HG03103 (cell line): ENCODE measurements around the gene SETSIP.
"Not testable (repeated sequence)": the region's sequence is repeated elsewhere in the genome, so short reads cannot be mapped to it uniquely, and the experiment has no call there.

ENCODE experiments used
- ATAC-seq: cut with Tn5 transposase; IDR thresholded peaks from one replicate; pipeline ENCODE4 v1.9.1; 2021; ENCODE audit warnings: low read depth; ENCODE audit not compliant: unreplicated experiment

Gene SETSIP

GRCh38 chr1:92075311-92075710 is at the start of gene SETSIP:
SETSIP (minus strand) TSS chr1:92075411; CDS start chr1:92075411, 0 bp downstream.
- no peak for ATAC-seq

- no peak for ATAC-seq
These were observed 48.7 kb upstream of the SETSIP start for GRCh38 chr1:92123868-92124267.

DNA sequence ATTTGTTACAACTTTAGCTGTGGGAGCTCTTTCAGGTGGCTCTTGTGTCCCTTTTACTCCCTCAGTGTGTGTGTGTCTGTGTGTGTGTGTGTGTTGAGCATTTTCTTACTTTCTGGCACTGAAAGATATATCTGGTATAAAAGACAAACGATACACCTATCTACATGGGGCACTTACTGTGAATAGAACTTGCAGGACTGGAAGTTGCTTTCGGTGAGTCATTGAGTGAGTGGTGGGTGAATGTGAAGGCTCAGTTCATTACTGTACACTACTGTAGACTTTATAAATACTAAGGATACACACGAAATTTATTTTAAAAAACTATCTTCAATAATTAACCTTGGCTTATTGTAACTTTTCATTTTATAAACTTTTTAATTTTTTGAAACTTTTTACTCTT is 43.6 kb upstream of the SETSIP start:
- ATAC-seq, result no peak

GRCh38 chr1:92117526-92117925 is 42.3 kb upstream of the SETSIP start:
- no peak for ATAC-seq

GRCh38 chr1:92108631-92109030 is 33.4 kb upstream of the SETSIP start:
- no peak for ATAC-seq

- ATAC-seq, result no peak
These were observed 30.4 kb upstream of the SETSIP start for GRCh38 chr1:92105546-92106081.

GRCh38 chr1:92096317-92096716 is 21.1 kb upstream of the SETSIP start:
- no peak for ATAC-seq

DNA sequence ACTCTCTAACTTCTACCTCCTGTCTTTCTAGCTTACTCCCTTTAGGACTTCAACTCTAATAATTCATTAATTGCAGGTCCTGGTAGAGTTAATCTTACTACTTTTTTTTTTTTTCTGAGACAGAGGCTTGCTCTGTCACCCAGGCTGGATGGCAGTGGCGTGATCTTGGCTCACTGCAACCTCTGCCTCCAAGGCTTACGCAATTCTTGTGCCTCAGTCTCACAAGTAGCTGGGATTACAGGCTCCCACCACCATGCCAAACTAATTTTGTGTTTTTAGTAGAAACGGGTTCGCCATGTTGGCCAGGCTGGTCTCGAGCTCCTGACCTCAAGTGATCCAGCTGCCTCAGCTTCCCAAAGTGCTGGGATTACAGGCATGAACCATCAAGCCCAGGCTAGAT is 20.7 kb upstream of the SETSIP start:
- no peak for ATAC-seq

DNA sequence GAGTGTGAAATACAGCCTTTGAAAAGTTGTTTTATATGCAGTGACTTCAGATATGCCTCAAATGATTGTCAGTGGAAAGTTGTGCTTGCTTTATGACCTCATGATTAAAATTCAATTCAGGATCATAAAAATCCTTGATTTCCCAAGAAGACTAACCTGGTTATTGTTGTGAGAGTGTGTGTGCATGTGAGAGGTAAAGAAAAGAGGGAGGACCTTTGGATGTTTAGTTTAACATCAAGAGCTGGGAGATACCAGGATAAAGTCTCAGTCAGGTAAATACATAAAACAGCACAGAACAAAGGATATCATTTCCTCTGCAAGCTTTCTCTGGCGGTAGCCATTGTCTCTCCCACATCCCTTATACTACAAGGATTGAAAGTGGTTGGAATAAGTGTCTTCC is 19.4 kb upstream of the SETSIP start:
- ATAC-seq, result no peak

GRCh38 chr1:92094090-92094489 is 18.9 kb upstream of the SETSIP start:
- no peak for ATAC-seq

- no peak for ATAC-seq
These were observed 16.4 kb upstream of the SETSIP start for GRCh38 chr1:92091625-92092024.

DNA sequence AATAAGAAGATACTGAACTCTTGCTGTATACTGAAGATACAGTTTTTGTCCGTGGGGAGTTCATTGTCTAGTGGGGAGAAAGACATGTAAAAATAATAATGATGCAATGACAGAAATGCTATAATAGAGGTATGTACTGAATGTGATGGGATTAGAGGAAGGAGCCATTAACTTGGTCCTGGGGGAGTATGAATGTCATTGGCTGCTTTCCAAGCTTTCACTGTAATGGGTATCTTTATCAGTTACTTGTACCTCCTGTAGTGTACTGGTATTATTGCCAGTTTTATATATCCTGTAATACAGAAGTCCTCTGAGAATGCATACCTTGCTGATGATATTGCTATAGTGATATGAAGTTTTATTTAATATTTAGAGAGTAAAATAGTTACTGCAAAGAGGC is 12.3 kb upstream of the SETSIP start:
- ATAC-seq, result no peak

DNA sequence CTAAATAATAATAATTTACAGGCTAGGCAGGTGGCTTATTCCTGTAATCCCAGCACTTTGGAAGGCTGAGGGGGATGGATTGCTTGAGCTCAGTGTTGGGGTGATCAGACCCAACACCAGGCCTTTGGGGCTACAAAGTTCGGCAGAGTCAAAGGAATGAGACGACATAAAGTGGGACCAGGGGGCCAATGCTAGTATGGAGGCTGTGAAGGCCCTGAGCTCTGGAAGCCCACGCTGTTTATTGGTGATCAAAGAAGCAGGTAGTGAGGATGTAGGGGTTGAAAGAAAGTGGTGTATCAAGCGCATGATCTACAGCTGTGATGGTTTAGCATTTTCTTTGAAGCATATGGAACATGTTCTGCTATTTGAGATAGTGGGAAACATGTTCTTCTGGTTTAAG is 10.5 kb upstream of the SETSIP start:
- no peak for ATAC-seq

- ATAC-seq, result no peak
These were observed 9.4 kb upstream of the SETSIP start for GRCh38 chr1:92084651-92085050.

GRCh38 chr1:92081031-92081430 is 5.8 kb upstream of the SETSIP start:
- no peak for ATAC-seq

DNA sequence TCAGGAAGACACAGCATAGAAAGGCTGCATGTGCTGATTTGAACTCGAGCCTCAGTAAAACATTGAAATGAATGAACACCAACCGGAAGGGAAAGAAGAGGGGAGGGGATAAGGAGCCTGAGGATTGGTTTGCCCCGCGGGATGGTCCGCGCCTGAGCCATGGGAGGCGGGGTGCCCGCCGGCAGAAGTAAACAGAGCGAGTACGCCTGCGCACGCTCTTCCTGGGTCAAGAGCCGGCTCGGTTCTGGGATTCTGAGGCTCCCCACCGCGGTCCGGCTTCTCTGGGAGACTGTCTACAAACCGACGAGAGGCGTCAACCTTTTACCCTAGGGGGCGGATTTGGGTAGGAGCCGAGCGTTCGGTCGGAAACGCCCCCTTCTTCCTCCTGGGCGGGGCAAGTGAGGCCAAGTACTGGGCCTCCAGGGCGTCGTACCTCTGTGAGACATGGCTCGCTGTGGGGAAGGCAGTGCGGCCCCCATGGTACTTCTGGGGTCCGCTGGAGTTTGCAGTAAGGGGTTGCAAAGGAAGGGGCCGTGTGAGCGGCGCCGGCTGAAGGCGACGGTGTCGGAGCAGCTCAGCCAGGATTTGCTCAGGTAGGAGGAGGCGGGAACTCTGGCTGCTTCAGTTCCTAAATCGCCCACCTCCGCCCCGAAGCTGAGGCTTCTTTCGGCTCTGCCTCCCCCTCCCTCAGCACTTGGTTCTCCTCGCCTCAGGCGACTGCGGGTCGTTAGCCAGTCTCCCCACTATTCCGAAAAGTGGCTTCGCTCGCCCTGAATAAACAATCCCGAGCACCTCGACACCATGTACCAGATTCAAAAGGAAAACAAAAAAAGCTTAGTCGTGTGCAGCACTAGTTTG is 5.1 kb upstream of the SETSIP start, which contains the start of gene BTBD8:
Gene BTBD8, plus strand, starts transcription at position 218 of the 858 bp plus-strand sequence. Its CDS starts 227 bp downstream, at position 445.
- ATAC-seq, result peak; percentile 94

DNA sequence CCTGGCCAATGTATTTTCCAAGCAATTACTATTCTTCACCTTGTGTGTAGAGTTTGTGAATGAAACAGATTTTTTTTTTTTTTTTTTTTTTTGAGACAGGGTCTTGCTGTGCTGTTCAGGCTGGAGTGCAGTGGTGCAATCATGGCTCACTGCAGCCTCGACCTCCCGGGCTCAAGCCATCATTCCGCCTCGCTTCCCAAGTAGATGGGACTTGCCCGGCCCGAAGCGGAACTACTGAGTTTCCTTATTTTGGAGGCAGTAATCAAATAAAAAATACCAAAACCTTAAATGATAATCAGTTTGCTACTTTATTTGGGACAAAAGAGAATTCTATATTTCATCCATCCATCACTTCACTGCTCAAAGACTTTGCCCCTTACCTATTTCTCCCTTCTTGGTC is 4.2 kb upstream of the SETSIP start:
- no peak for ATAC-seq

DNA sequence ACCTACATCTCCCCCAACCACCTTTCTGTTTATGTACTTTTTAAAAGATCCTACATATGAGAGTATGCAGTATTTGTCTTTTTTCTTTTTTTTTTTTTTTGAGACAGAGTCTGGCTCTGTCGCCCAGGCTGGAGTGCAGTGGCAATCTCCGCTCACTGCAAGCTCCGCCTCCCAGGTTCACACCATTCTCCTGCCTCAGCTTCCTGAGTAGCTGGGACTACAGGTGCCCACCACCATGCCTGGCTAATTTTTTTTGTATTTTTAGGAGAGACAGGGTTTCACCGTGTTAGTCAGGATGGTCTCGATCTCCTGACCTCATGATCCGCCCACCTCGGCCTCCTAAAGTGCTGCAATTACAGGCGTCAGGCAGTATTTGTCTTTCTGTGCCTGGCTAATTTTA is 2.9 kb upstream of the SETSIP start:
- ATAC-seq, result not testable (repeated sequence)

GRCh38 chr1:92076363-92076762 is 1.2 kb upstream of the SETSIP start:
- ATAC-seq, result no peak

- not testable (repeated sequence) for ATAC-seq
These were observed 765 bp downstream of the SETSIP start for GRCh38 chr1:92074446-92074845.

DNA sequence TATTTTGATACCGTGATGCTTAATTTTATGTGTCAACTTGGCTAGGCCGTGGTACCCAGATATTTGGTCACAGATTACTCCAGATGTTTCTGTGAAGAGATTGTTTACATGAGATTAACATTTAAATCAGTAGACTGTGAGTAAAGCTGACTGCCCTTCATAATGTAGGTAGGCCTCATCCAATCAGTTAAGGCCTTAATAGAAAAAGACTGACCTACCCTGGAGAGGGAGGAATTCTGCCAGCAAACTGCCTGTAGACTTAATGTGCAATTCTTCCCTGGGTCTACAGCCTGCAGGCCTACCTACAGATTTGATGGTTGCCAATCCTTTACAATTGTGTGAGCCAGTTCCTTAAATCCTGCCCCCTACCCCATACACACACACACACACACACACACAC is 4.3 kb downstream of the SETSIP start:
- ATAC-seq, result no peak

GRCh38 chr1:92066321-92066720 is 8.9 kb downstream of the SETSIP start:
- ATAC-seq, result no peak
